ENCODE results near the gene CERS1. TPM values are rescaled to one million over a fixed set of nuclear protein-coding genes. Genes with fewer than 3 reads are reported as not detected.

CERS1 gene
- polyA plus RNA-seq, 2 of the 4 experiments (the other 2 are of a cell fraction) = 1.7 to 3.4 TPM

DNA sequence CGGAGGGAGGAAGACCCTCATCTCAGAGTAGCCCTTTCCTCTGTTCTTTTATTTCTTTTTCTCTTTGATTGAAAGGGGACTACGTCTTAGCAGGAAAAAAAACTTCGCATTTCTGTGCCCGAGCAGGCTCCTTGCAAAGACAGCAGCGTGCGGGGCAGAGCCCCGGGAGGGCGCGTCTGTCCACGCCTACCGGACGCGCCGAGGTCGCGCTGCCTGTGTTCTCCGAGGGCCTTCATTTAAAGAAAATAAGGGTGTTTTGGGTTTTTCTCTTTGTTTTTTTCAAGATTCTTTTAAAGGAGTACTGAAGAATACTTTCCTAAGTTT lies 29.2 kb downstream of the CERS1 start:
- no peak for DNase-seq (ENCODE audit: low read depth in 1 of 2, low spot score in 1 of 2)
- no peak for FAIRE-seq
- Histone ChIP-seq H3K27ac (no peak overlapping the region), H3K9me3 (no peaks in the 10 kb centered on the region), H3K4me2 (no peak overlapping the region), H3K4me3 (no peak overlapping the region), H3K4me1 (no peaks in the 10 kb centered on the region)
- CTCF ChIA-PET = interaction anchor here (0.7 to 3.8 kb wide), 18 partner anchors 10 to 416 kb away, joined by 3 to 41 read pairs (median 4); no protein-coding TSS in a partner anchor
- no peak for TF ChIP-seq KDM5A (IDR thresholded peaks at IDR 0.05)
- TF ChIP-seq RAD21 (conservative IDR thresholded peaks at IDR 0.05 in 1 of 2, IDR thresholded peaks at IDR 0.05 in 1 of 2) = 0 out of 5 replicates have a peak, but pooled peaks of 1 of the 2 experiments have one; percentile 1
- TF ChIP-seq, protein P1, sequence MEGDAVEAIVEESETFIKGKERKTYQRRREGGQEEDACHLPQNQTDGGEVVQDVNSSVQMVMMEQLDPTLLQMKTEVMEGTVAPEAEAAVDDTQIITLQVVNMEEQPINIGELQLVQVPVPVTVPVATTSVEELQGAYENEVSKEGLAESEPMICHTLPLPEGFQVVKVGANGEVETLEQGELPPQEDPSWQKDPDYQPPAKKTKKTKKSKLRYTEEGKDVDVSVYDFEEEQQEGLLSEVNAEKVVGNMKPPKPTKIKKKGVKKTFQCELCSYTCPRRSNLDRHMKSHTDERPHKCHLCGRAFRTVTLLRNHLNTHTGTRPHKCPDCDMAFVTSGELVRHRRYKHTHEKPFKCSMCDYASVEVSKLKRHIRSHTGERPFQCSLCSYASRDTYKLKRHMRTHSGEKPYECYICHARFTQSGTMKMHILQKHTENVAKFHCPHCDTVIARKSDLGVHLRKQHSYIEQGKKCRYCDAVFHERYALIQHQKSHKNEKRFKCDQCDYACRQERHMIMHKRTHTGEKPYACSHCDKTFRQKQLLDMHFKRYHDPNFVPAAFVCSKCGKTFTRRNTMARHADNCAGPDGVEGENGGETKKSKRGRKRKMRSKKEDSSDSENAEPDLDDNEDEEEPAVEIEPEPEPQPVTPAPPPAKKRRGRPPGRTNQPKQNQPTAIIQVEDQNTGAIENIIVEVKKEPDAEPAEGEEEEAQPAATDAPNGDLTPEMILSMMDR (IDR thresholded peaks at IDR 0.05) = peak; percentile 25; the same call in 2 of the 3 replicates
- 49% methylated on average over 17 of the region's 17 CpGs for WGBS (ENCODE audit: missing lambda C conversion rate)
- POLR2A ChIA-PET = no interaction called here
- peak; percentile 6 to 20; a peak in 4 of 6 replicates for ATAC-seq

GRCh38 chr19:18865973-18866799 lies 29.8 kb downstream of the CERS1 start:
- POLR2A ChIA-PET = no interaction called here
- DNase-seq (ENCODE audit: low read depth in 1 of 2, low spot score in 1 of 2) = peak; percentile 52 to 58
- FAIRE-seq = no peak
- Histone ChIP-seq H3K4me2 (no peak overlapping the region), H3K9me3 (no peaks in the 10 kb centered on the region), H3K4me3 (no peak overlapping the region), H3K27ac (no peak overlapping the region), H3K4me1 (no peaks in the 10 kb centered on the region)
- 41% methylated on average over 37 of the region's 38 CpGs for WGBS (ENCODE audit: missing lambda C conversion rate)
- peak; percentile 85 to 94 for ATAC-seq
- TF ChIP-seq, protein P2, sequence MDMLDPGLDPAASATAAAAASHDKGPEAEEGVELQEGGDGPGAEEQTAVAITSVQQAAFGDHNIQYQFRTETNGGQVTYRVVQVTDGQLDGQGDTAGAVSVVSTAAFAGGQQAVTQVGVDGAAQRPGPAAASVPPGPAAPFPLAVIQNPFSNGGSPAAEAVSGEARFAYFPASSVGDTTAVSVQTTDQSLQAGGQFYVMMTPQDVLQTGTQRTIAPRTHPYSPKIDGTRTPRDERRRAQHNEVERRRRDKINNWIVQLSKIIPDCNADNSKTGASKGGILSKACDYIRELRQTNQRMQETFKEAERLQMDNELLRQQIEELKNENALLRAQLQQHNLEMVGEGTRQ (IDR thresholded peaks at IDR 0.05) = no peak
- peak; percentile 57 for TF ChIP-seq SMC3 (IDR thresholded peaks at IDR 0.05)
- TF ChIP-seq HEYL (CRISPR knock-in tag; IDR thresholded peaks at IDR 0.05) = no peak
- peak; percentile 36 to 45; a peak in 3 of 5 replicates for TF ChIP-seq RAD21 (conservative IDR thresholded peaks at IDR 0.05 in 1 of 2, IDR thresholded peaks at IDR 0.05 in 1 of 2)
- TF ChIP-seq, protein P3, sequence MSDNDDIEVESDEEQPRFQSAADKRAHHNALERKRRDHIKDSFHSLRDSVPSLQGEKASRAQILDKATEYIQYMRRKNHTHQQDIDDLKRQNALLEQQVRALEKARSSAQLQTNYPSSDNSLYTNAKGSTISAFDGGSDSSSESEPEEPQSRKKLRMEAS (IDR thresholded peaks at IDR 0.05) = peak; percentile 50; the same call in 1 of the 2 replicates
- TF ChIP-seq, protein P1 (IDR thresholded peaks at IDR 0.05) = peak; percentile 85
- CTCF ChIA-PET = interaction anchor here (0.7 to 3.8 kb wide), 18 partner anchors 10 to 415 kb away, joined by 3 to 41 read pairs (median 4); no protein-coding TSS in a partner anchor

GRCh38 chr19:18865106-18865972 lies 30.6 kb downstream of the CERS1 start:
- WGBS (ENCODE audit: missing lambda C conversion rate) = 92% methylated on average over 7 of the region's 27 CpGs
- no peaks in the 10 kb centered on the region for H3K9me3 ChIP-seq
- DNase-seq (ENCODE audit: low read depth in 1 of 2, low spot score in 1 of 2) (no peak), FAIRE-seq (no peak), ATAC-seq (no peak)
- no peak overlapping the region for H3K4me3 ChIP-seq
- no peak overlapping the region for H3K27ac ChIP-seq
- ChIA-PET POLR2A (interaction anchor here (0.6 kb wide), 1 partner anchor 417 kb away, joined by 3 read pairs; no protein-coding TSS in a partner anchor), CTCF (interaction anchor here (0.8 to 3.8 kb wide), 9 partner anchors 9 to 415 kb away, joined by 3 to 41 read pairs (median 9); no protein-coding TSS in a partner anchor)
- no peaks in the 10 kb centered on the region for H3K4me1 ChIP-seq
- TF ChIP-seq FOXS1 (CRISPR knock-in tag; IDR thresholded peaks at IDR 0.05) (no peak), CBX8 (IDR thresholded peaks at IDR 0.05) (no peak), ESRRA (IDR thresholded peaks at IDR 0.05; ENCODE audit: borderline replicate concordance, low read length) (no peak), ZFP36 (IDR thresholded peaks at IDR 0.05; ENCODE audit: borderline replicate concordance, partially characterized antibody) (no peak), CHD2 (IDR thresholded peaks at IDR 0.05; ENCODE audit: low read length, partially characterized antibody) (no peak), ZC3H11A (IDR thresholded peaks at IDR 0.05) (no peak), EHF (CRISPR knock-in tag; IDR thresholded peaks at IDR 0.05) (no peak), MAFK (IDR thresholded peaks at IDR 0.05; ENCODE audit: partially characterized antibody) (no peak), GATA3 (IDR thresholded peaks at IDR 0.05; ENCODE audit: borderline replicate concordance) (no peak), EP300 (IDR thresholded peaks at IDR 0.05) (no peak), NPAS2 (CRISPR knock-in tag; IDR thresholded peaks at IDR 0.05; ENCODE audit: borderline replicate concordance) (no peak), RFX5 (IDR thresholded peaks at IDR 0.05) (no peak), RAD21 (conservative IDR thresholded peaks at IDR 0.05 in 1 of 2, IDR thresholded peaks at IDR 0.05 in 1 of 2) (no peak), JUN (IDR thresholded peaks at IDR 0.05) (no peak)
- TF ChIP-seq, protein P4, sequence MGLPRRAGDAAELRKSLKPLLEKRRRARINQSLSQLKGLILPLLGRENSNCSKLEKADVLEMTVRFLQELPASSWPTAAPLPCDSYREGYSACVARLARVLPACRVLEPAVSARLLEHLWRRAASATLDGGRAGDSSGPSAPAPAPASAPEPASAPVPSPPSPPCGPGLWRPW (IDR thresholded peaks at IDR 0.05) = no peak
- TF ChIP-seq, protein P3 (IDR thresholded peaks at IDR 0.05) = no peak
- no peak overlapping the region for H3K4me2 ChIP-seq
